OCI-LY3 (cell line): ENCODE data around the gene NCR2.

ENCODE experiments used
- EZH2phosphoT487 ChIP-seq: fragments of 200-600 bp; shearing (Covaris generic); IDR thresholded peaks from 2 replicates; pipeline ENCODE4 v1.6.1; 2018; ENCODE audit warnings: antibody characterized with exemption, mixed run types, low read depth
- TF ChIP-seq, protein P1 (sequence below): fragments of 200-600, 300-600 bp; sonication (generic); IDR thresholded peaks from 2 replicates; pipeline ENCODE4 v1.5.1; 2014; ENCODE audit warnings: antibody characterized with exemption, low read length, low read depth

DNA sequence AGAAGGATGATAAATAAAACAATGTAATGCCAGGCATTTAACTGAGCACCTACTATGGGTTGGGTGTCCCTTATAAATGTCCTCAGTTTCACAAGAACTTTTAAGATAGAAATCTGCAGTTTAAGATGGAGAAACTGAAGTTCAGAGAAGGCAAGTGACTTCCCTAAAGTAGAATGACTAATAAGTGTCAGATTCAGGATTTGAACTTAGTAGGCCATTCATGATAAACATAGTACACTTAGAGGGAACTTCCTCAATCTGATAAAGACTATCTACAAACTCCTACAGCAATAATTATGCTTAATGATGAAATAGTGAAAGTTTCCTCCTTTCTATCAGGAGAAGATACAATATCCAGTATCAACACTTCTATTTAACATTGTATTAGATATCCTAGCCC, 43.9 kb downstream of the NCR2 start:
- TF ChIP-seq, protein P1, sequence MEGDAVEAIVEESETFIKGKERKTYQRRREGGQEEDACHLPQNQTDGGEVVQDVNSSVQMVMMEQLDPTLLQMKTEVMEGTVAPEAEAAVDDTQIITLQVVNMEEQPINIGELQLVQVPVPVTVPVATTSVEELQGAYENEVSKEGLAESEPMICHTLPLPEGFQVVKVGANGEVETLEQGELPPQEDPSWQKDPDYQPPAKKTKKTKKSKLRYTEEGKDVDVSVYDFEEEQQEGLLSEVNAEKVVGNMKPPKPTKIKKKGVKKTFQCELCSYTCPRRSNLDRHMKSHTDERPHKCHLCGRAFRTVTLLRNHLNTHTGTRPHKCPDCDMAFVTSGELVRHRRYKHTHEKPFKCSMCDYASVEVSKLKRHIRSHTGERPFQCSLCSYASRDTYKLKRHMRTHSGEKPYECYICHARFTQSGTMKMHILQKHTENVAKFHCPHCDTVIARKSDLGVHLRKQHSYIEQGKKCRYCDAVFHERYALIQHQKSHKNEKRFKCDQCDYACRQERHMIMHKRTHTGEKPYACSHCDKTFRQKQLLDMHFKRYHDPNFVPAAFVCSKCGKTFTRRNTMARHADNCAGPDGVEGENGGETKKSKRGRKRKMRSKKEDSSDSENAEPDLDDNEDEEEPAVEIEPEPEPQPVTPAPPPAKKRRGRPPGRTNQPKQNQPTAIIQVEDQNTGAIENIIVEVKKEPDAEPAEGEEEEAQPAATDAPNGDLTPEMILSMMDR, result no peak
- TF ChIP-seq EZH2phosphoT487, result no peak
